ENCODE data around the gene FFAR2. TPM values are rescaled to one million over a fixed set of nuclear protein-coding genes. Genes with fewer than 3 reads are reported as not detected.

Gene FFAR2
- total RNA-seq, 2 donors from 2014 or later: not detected

DNA sequence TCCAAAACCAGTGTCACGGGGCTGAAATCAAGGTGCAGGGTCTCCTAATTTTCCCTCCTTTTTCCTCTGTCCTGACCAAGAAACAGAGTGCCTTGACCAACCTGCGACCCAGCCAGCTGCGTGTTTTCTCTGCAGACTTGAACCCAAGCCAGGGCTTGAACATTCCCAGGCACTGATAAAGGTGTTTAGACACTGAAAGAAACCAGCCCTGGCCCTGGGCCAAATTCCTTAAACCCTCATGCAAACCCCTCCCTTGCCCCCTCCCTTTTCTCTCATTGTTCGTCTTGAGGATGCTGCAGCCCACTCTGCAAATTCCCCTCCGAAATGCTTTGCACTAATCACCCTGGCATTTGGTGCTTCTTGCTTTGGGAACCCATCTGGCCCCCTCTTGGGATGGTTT lies 9.5 kb upstream of the FFAR2 start:
- WGBS, 2 experiments (ENCODE audit: insufficient coverage in 1 of 2, insufficient read length in 1 of 2): 82 to 100% methylated on average over 2 to 5 of the region's 5 CpGs
- Histone ChIP-seq H3K4me1 (ENCODE audit: control insufficient read depth, insufficient read depth, low read length) (peaks cover 14% of the 10 kb centered on the region), H3K27ac (ENCODE audit: low read depth, low read length) (no peak overlapping the region), H3K9ac (ENCODE audit: extremely low read depth, low read length, poor library complexity, severe bottlenecking) (no peak overlapping the region), H3K27me3 (ENCODE audit: control insufficient read depth, insufficient read depth, low read length, poor library complexity, severe bottlenecking) (no peaks in the 10 kb centered on the region), H3K36me3 (ENCODE audit: control insufficient read depth, insufficient read depth, low read length) (no peaks in the 10 kb centered on the region), H3K4me3 (ENCODE audit: low read length) (no peak overlapping the region), H3K9me3 (ENCODE audit: control insufficient read depth, low read length) (no peaks in the 10 kb centered on the region)
- no peak overlapping the region for H3K4me3 Mint-ChIP-seq
- no peak overlapping the region for H3K27ac Mint-ChIP-seq
- TF ChIP-seq, protein P1, sequence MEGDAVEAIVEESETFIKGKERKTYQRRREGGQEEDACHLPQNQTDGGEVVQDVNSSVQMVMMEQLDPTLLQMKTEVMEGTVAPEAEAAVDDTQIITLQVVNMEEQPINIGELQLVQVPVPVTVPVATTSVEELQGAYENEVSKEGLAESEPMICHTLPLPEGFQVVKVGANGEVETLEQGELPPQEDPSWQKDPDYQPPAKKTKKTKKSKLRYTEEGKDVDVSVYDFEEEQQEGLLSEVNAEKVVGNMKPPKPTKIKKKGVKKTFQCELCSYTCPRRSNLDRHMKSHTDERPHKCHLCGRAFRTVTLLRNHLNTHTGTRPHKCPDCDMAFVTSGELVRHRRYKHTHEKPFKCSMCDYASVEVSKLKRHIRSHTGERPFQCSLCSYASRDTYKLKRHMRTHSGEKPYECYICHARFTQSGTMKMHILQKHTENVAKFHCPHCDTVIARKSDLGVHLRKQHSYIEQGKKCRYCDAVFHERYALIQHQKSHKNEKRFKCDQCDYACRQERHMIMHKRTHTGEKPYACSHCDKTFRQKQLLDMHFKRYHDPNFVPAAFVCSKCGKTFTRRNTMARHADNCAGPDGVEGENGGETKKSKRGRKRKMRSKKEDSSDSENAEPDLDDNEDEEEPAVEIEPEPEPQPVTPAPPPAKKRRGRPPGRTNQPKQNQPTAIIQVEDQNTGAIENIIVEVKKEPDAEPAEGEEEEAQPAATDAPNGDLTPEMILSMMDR (conservative IDR thresholded peaks at IDR 0.05): no peak
- H3K9me3 Mint-ChIP-seq: no peaks in the 10 kb centered on the region
- no peaks in the 10 kb centered on the region for H3K36me3 Mint-ChIP-seq (ENCODE audit: low read depth)
- H3K27me3 Mint-ChIP-seq (ENCODE audit: insufficient read depth): peaks cover 2% of the 10 kb centered on the region
- peaks cover 17% of the 10 kb centered on the region for H3K4me1 Mint-ChIP-seq
- DNase-seq: no peak

DNA sequence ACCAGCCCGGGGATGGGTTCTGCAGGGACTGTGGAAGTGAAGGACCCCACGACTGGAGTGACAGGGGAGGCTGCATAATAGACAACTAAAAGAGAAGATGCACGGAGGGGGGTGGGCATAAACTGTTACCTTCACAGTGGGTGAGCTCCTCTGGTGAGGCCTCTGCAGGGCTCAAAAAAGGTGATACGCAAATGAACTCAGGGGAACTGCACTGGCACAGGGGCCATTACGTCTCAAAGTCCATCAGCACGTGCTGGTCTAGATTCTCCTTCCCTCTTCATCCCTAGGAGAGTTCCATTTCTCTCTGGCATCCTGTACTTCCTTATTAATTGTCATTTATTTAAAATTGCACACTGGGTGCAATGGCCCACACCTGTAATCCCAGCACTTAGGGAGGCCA lies 8.1 kb upstream of the FFAR2 start:
- no peak overlapping the region for H3K9ac ChIP-seq (ENCODE audit: extremely low read depth, low read length, poor library complexity, severe bottlenecking)
- no peak overlapping the region for H3K27ac Mint-ChIP-seq
- H3K4me3 Mint-ChIP-seq: no peak overlapping the region
- H3K36me3 ChIP-seq (ENCODE audit: control insufficient read depth, insufficient read depth, low read length): no peaks in the 10 kb centered on the region
- no peaks in the 10 kb centered on the region for H3K36me3 Mint-ChIP-seq (ENCODE audit: low read depth)
- WGBS, 2 experiments (ENCODE audit: insufficient coverage in 1 of 2, insufficient read length in 1 of 2): 82 to 94% methylated on average over 4 to 6 of the region's 6 CpGs
- H3K9me3 ChIP-seq (ENCODE audit: control insufficient read depth, low read length): no peaks in the 10 kb centered on the region
- no peak overlapping the region for H3K27ac ChIP-seq (ENCODE audit: low read depth, low read length)
- TF ChIP-seq, protein P1 (conservative IDR thresholded peaks at IDR 0.05): no peak
- H3K27me3 ChIP-seq (ENCODE audit: control insufficient read depth, insufficient read depth, low read length, poor library complexity, severe bottlenecking): no peaks in the 10 kb centered on the region
- peaks cover 2% of the 10 kb centered on the region for H3K27me3 Mint-ChIP-seq (ENCODE audit: insufficient read depth)
- H3K9me3 Mint-ChIP-seq: no peaks in the 10 kb centered on the region
- no peak overlapping the region for H3K4me3 ChIP-seq (ENCODE audit: low read length)
- no peak for DNase-seq
- peaks cover 14% of the 10 kb centered on the region for H3K4me1 ChIP-seq (ENCODE audit: control insufficient read depth, insufficient read depth, low read length)
- peaks cover 17% of the 10 kb centered on the region for H3K4me1 Mint-ChIP-seq

DNA sequence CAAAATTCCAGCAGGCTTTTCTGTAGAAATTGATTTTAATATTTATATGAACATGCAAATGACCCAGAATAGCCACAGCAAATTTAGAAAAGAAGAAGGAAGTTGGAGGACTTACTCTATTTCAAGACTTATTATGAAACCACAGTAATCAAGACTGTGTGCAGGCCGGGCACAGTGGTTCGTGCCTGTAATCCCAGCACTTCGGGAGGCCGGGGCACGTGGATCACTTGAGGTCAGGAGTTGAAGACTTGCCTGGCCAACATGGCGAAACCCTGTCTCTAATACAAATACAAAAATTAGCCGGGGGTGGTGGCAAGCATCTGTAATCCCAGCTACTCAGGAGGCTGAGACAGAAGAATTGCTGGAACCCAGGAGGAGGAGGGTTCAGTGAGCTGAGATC lies 6.0 kb upstream of the FFAR2 start:
- Histone ChIP-seq H3K9me3 (ENCODE audit: control insufficient read depth, low read length) (no peaks in the 10 kb centered on the region), H3K27ac (ENCODE audit: low read depth, low read length) (no peak overlapping the region), H3K36me3 (ENCODE audit: control insufficient read depth, insufficient read depth, low read length) (no peaks in the 10 kb centered on the region), H3K4me1 (ENCODE audit: control insufficient read depth, insufficient read depth, low read length) (peaks cover 4% of the 10 kb centered on the region), H3K9ac (ENCODE audit: extremely low read depth, low read length, poor library complexity, severe bottlenecking) (no peak overlapping the region), H3K4me3 (ENCODE audit: low read length) (no peak overlapping the region), H3K27me3 (ENCODE audit: control insufficient read depth, insufficient read depth, low read length, poor library complexity, severe bottlenecking) (no peaks in the 10 kb centered on the region)
- Mint-ChIP-seq H3K9me3 (no peaks in the 10 kb centered on the region), H3K36me3 (ENCODE audit: low read depth) (no peaks in the 10 kb centered on the region), H3K27me3 (ENCODE audit: insufficient read depth) (peaks cover 10% of the 10 kb centered on the region), H3K27ac (no peak overlapping the region), H3K4me3 (no peak overlapping the region), H3K4me1 (peaks cover 6% of the 10 kb centered on the region)
- DNase-seq: no peak
- TF ChIP-seq, protein P1 (conservative IDR thresholded peaks at IDR 0.05): no peak
- WGBS, 2 experiments (ENCODE audit: insufficient coverage in 1 of 2, insufficient read length in 1 of 2): 82 to 94% methylated on average over 5 to 7 of the region's 7 CpGs
